OCI-LY7 (cell line): Measurements from ENCODE around the gene CST3. TPM values are rescaled to one million over a fixed set of nuclear protein-coding genes. Genes with fewer than 3 reads are reported as not detected.
"Not testable (repeated sequence)": the region's sequence is repeated elsewhere in the genome, so short reads cannot be mapped to it uniquely, and the experiment has no call there.

Source experiments
- BruUV-seq: library from RNA; stranded (reverse); fragments of 400-500 nt; replicated peaks from 2 replicates; lab custom pipeline; 2021; lab: Mats Ljungman, UMichigan
- CTCF ChIA-PET: fragments of 300-600 bp; sonication (Branson Sonifier 250); formaldehyde crosslinking; loops from one replicate; lab custom pipeline; 2022; ENCODE audit warnings: antibody characterized with exemption; ENCODE audit not compliant: unreplicated experiment; lab: Charles Lee
- POLR2A ChIA-PET: fragments of 300-600 bp; sonication (Branson Sonifier 250); formaldehyde crosslinking; loops from one replicate; lab custom pipeline; 2022; ENCODE audit warnings: antibody characterized with exemption; lab: Charles Lee
- DNase-seq: peaks from one replicate; pipeline ENCODE4 v3.0.0-alpha.2; 2015; ENCODE audit warnings: low spot score
- H2AFZ ChIP-seq: fragments of 200-600 bp; sonication (generic), shearing (Covaris generic); 2 replicates; pipeline ENCODE4 v1.6.1; 2014; ENCODE audit warnings: mild to moderate bottlenecking, antibody characterized with exemption, low read length, moderate library complexity
- H3K27ac ChIP-seq: fragments of 200-600 bp; sonication (generic); 2 replicates; pipeline ENCODE4 v1.5.1; 2014; ENCODE audit warnings: mixed run types, low read depth, mild to moderate bottlenecking, moderate library complexity, low read length, inconsistent platforms; ENCODE audit not compliant: poor library complexity, severe bottlenecking
- H3K36me3 ChIP-seq: fragments of 200-600 bp; sonication (generic); 2 replicates; pipeline ENCODE4 v1.6.1; 2014; ENCODE audit warnings: mild to moderate bottlenecking, antibody characterized with exemption, low read length, moderate library complexity, mixed read lengths; ENCODE audit not compliant: insufficient read depth
- H3K4me1 ChIP-seq: fragments of 200-600 bp; sonication (generic); 2 replicates; pipeline ENCODE4 v1.5.1; 2014; ENCODE audit warnings: mild to moderate bottlenecking, low read length; ENCODE audit not compliant: insufficient read depth, poor library complexity, severe bottlenecking
- H3K4me2 ChIP-seq: fragments of 200-600 bp; sonication (generic); 2 replicates; pipeline ENCODE4 v1.6.1; 2014; ENCODE audit warnings: mild to moderate bottlenecking, low read length
- H3K4me3 ChIP-seq: fragments of 200-600 bp; sonication (generic); 2 replicates; pipeline ENCODE4 v1.5.1; 2014; ENCODE audit warnings: mild to moderate bottlenecking, low read depth, low read length; ENCODE audit not compliant: poor library complexity, severe bottlenecking
- H3K79me2 ChIP-seq: fragments of 200-600 bp; sonication (generic); 2 replicates; pipeline ENCODE4 v1.6.1; 2016; ENCODE audit warnings: low read depth, mild to moderate bottlenecking, low read length, moderate library complexity, mixed read lengths; ENCODE audit not compliant: insufficient read depth
- H3K9me2 ChIP-seq: fragments of 200-600 bp; sonication (generic); 2 replicates; pipeline ENCODE4 v1.6.1; 2016; ENCODE audit warnings: mild to moderate bottlenecking, low read length, mixed read lengths; ENCODE audit not compliant: insufficient read depth
- H3K9me3 ChIP-seq: fragments of 200-600 bp; sonication (generic); 2 replicates; pipeline ENCODE4 v1.6.1; 2014; ENCODE audit warnings: mild to moderate bottlenecking, mixed run types, low read length, mixed read lengths
- H4K20me1 ChIP-seq: fragments of 200-600 bp; sonication (generic); 2 replicates; pipeline ENCODE4 v1.6.1; 2014; ENCODE audit warnings: mild to moderate bottlenecking, antibody characterized with exemption, low read length, moderate library complexity, mixed read lengths; ENCODE audit not compliant: insufficient read depth
- EZH2phosphoT487 ChIP-seq: fragments of 200-600 bp; sonication (generic); IDR thresholded peaks from 2 replicates; pipeline ENCODE4 v1.6.1; 2018; ENCODE audit warnings: low read depth, borderline replicate concordance, mild to moderate bottlenecking, mixed run types, antibody characterized with exemption, low read length, moderate library complexity, mixed read lengths
- intact Hi-C: fragments of 100-400 bp; cut with micrococcal nuclease; formaldehyde crosslinking; loops from one replicate; pipeline ENCODE4 v1.10.0; 2022; ENCODE audit not compliant: unreplicated experiment
- total RNA-seq, 2 experiments: library from RNA; depleted of rRNA in 1 of 2; stranded (reverse); fragments of >200 nt in 1 of 2; shearing (Covaris generic) in 1 of 2; gene quantifications; 2 replicates each; pipeline ENCODE4 v1.2.3, GENCODE V29; 2014 to 2022
- TF ChIP-seq, protein P1 (sequence below): fragments of 200-600 bp; sonication (generic); conservative IDR thresholded peaks from 2 replicates; pipeline ENCODE4 v1.5.1; 2014; ENCODE audit warnings: mild to moderate bottlenecking, antibody characterized with exemption, low read length, moderate library complexity, mixed read lengths

The CST3 gene
- total RNA-seq, 2 experiments from 2014 or later: not detected

DNA sequence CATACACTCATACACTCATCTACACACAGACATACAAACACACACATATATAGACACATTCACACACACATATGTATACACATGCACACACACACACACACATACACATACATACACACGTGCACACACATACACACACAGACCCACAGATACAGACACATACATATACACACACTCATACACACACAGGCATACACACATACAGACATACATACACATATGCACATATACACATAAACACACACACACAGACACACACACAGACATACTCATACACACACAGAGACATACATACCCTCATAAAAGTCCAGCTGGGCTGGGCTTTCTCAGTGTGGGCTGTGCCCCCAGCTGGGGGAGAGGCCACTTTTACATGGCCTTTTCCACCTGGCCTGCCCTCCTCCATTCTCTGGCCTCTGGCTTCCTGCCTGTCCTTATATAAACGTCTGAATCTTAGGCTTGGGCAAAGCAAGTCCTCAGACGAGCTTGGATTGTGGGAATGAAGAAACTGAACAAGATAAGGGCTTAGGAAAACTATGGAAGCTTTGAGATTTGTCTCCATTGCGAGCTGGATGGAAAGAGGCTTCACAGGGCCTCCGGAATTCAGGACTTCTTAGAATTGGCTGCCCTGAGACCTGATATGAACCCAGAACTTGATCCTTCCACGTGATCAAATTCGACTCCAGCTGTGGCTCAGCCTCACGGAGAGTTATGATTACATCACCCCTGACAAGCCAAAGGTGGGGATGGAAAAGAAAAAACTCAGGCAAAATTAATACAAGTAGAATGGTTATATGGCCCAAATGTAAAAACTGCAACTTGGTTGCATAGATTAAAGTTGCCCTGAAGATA, 22.5 kb upstream of the CST3 start:
- no peak overlapping the region for H2AFZ ChIP-seq
- no peaks in the 10 kb centered on the region for H4K20me1 ChIP-seq
- ChIA-PET CTCF (no interaction called here), POLR2A (no interaction called here)
- no peaks in the 10 kb centered on the region for H3K9me3 ChIP-seq
- H3K4me3 ChIP-seq: no peak overlapping the region
- H3K4me1 ChIP-seq: no peaks in the 10 kb centered on the region
- H3K4me2 ChIP-seq: no peak overlapping the region
- TF ChIP-seq EZH2phosphoT487: no peak
- TF ChIP-seq, protein P1, sequence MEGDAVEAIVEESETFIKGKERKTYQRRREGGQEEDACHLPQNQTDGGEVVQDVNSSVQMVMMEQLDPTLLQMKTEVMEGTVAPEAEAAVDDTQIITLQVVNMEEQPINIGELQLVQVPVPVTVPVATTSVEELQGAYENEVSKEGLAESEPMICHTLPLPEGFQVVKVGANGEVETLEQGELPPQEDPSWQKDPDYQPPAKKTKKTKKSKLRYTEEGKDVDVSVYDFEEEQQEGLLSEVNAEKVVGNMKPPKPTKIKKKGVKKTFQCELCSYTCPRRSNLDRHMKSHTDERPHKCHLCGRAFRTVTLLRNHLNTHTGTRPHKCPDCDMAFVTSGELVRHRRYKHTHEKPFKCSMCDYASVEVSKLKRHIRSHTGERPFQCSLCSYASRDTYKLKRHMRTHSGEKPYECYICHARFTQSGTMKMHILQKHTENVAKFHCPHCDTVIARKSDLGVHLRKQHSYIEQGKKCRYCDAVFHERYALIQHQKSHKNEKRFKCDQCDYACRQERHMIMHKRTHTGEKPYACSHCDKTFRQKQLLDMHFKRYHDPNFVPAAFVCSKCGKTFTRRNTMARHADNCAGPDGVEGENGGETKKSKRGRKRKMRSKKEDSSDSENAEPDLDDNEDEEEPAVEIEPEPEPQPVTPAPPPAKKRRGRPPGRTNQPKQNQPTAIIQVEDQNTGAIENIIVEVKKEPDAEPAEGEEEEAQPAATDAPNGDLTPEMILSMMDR: no peak
- H3K36me3 ChIP-seq: no peaks in the 10 kb centered on the region
- BruUV-seq: no TSS peak
- H3K79me2 ChIP-seq: no peaks in the 10 kb centered on the region
- intact Hi-C loops: no loop called here
- no peak overlapping the region for H3K27ac ChIP-seq
- no peaks in the 10 kb centered on the region for H3K9me2 ChIP-seq
- DNase-seq: no peak

DNA sequence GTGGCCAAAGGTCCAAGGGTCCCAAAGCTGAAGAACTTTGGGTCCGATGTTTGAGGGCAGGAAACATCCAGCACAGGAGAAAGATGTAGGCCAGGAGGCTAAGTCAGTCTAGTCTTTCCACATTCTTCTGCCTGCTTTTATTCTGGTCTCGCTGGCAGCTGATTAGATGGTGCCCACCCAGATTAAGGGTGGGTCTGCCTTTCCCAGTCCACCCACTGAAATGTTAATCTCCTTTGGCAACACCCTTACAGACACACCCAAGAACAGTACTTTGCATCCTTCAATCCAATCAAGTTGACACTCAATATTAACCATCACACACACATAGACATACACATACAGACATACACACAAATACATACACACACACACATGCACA, 21.8 kb upstream of the CST3 start:
- POLR2A ChIA-PET, CTCF ChIA-PET, H3K4me2 ChIP-seq, H3K4me3 ChIP-seq, intact Hi-C loops, H3K4me1 ChIP-seq, H3K79me2 ChIP-seq, H3K9me3 ChIP-seq, H3K36me3 ChIP-seq, DNase-seq, BruUV-seq, H3K27ac ChIP-seq, H4K20me1 ChIP-seq, H3K9me2 ChIP-seq, H2AFZ ChIP-seq: not testable (repeated sequence)

DNA sequence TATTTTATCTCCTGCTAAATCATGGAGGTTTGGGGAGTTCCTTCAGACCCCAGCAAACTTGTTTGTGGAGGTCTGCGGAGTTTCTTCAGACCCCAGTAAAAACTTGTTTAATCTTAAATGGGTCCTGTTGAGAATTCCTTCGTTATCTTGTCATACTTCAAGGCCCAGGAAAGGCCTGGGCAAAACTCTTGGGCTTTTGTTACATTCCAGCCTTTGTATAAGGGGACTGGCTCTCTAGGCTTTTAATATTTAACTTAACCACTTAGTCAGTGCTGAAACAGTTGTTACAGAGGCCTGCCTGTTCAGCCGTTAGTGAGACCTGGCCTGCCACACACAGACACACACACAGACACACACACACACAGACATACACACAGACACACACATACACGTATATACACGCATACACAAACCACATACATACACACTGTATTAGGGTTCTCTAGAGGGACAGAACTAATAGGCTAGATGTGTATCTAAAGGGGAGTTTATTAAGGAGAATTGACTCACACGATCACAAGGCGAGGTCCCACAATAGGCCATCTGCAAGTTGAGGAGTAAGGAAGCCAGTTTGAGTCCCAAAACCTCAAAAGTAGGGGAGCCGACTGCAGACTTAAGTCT, 21.3 kb upstream of the CST3 start:
- Histone ChIP-seq H4K20me1 (no peaks in the 10 kb centered on the region), H3K4me1 (no peaks in the 10 kb centered on the region), H2AFZ (no peak overlapping the region), H3K4me2 (no peak overlapping the region), H3K27ac (no peak overlapping the region), H3K36me3 (no peaks in the 10 kb centered on the region), H3K4me3 (no peak overlapping the region), H3K9me2 (no peaks in the 10 kb centered on the region), H3K9me3 (no peaks in the 10 kb centered on the region), H3K79me2 (no peaks in the 10 kb centered on the region)
- no peak for DNase-seq
- ChIA-PET POLR2A (no interaction called here), CTCF (no interaction called here)
- intact Hi-C loops: no loop called here
- no TSS peak for BruUV-seq
- TF ChIP-seq, protein P1: no peak
- no peak for TF ChIP-seq EZH2phosphoT487
